HEK293T (cell line): ENCODE data around the gene TEX26.

Source experiments
- ARNT ChIP-seq: fragments of 450-650 bp; IDR thresholded peaks from 2 replicates; pipeline ENCODE4 v1.6.1; 2017; ENCODE audit warnings: mild to moderate bottlenecking
- BHLHE40 ChIP-seq: fragments of 450-650 bp; IDR thresholded peaks from 2 replicates; pipeline ENCODE4 v1.6.1; 2016; ENCODE audit warnings: mild to moderate bottlenecking, moderate library complexity, borderline replicate concordance
- ELF4 ChIP-seq: fragments of 450-650 bp; IDR thresholded peaks from 2 replicates; pipeline ENCODE4 v1.6.1; 2017; ENCODE audit warnings: antibody characterized with exemption
- HDGF ChIP-seq: fragments of 450-650 bp; IDR thresholded peaks from 2 replicates; pipeline ENCODE4 v1.6.1; 2017; ENCODE audit warnings: antibody characterized with exemption, borderline replicate concordance
- NFRKB ChIP-seq: fragments of 450-650 bp; IDR thresholded peaks from 2 replicates; pipeline ENCODE4 v1.6.1; 2016; ENCODE audit warnings: mild to moderate bottlenecking, moderate library complexity
- TARDBP ChIP-seq: fragments of 450-650 bp; IDR thresholded peaks from 2 replicates; pipeline ENCODE4 v1.6.1; 2016
- TF ChIP-seq, protein P1 (sequence below): fragments of 450-650 bp; IDR thresholded peaks from 2 replicates; pipeline ENCODE4 v1.6.1; 2016

DNA sequence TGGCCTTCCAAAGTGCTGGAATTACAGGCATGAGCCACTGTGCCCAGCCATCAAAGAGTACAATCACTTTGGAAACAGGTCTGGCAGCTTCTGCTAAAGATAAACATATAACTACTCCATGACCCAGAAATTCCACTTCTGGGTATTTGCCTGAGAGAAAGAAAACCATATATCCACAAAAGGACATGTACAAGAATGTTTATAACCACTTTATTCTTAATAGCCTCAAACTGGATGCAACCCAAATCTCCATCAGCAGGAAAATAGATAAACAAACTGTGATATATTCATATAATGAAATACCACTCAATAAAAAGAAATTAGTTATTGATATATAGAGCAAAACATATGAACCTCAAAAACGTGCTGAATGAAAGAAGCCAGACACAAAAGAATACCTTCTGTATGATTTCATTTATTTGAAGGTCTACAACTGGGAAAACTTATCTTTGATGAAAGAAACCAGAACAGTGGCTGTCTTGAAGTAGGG lies 40.5 kb downstream of the TEX26 start:
- TF ChIP-seq ELF4 = no peak
- TF ChIP-seq TARDBP = no peak
- no peak for TF ChIP-seq BHLHE40
- TF ChIP-seq ARNT = no peak
- no peak for TF ChIP-seq NFRKB
- no peak for TF ChIP-seq HDGF
- TF ChIP-seq, protein P1, sequence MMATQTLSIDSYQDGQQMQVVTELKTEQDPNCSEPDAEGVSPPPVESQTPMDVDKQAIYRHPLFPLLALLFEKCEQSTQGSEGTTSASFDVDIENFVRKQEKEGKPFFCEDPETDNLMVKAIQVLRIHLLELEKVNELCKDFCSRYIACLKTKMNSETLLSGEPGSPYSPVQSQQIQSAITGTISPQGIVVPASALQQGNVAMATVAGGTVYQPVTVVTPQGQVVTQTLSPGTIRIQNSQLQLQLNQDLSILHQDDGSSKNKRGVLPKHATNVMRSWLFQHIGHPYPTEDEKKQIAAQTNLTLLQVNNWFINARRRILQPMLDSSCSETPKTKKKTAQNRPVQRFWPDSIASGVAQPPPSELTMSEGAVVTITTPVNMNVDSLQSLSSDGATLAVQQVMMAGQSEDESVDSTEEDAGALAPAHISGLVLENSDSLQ = no peak
